OCI-LY7 (cell line): ENCODE data around the gene ARL6IP6.

Source experiments
- EZH2phosphoT487 ChIP-seq: fragments of 200-600 bp; sonication (generic); IDR thresholded peaks from 2 replicates; pipeline ENCODE4 v1.6.1; 2018; ENCODE audit warnings: low read depth, borderline replicate concordance, mild to moderate bottlenecking, mixed run types, antibody characterized with exemption, low read length, moderate library complexity, mixed read lengths
- TF ChIP-seq, protein P1 (sequence below): fragments of 200-600 bp; sonication (generic); conservative IDR thresholded peaks from 2 replicates; pipeline ENCODE4 v1.5.1; 2014; ENCODE audit warnings: mild to moderate bottlenecking, antibody characterized with exemption, low read length, moderate library complexity, mixed read lengths

DNA sequence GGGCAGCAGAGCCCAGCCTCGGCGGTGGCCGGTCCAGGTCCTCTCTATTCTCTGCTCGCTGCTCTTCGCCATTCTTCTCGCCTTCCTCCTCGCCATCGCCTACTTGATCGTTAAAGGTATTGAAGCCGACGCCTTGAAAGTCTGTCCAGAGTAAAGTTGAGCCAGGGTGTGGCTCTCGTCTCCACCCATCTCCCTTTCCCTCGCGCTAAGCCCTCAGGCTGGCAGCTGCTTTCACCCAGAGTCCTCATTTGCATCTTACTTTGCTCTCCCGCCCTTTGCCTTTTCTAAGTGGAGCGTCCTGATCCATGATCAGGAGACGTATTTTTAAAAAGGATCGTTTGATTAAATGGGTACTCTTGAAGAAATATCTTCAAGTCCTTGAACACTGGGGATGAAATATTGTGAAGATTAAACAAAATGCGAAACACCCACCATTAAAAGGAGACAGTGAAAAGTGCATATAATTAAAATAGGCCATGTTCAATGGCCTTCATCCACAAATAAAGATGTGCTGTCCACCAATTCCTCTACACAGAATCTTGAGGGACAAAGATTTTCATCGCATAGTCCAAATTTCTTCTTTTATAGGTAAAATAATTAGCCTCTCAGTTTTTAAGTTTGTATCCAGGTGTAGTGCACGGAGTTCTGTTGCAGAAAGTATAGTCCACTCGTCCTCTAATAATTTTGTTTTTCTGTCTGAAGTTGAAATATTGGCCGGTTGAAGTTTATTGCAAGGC is 657 bp downstream of the ARL6IP6 start:
- TF ChIP-seq, protein P1, sequence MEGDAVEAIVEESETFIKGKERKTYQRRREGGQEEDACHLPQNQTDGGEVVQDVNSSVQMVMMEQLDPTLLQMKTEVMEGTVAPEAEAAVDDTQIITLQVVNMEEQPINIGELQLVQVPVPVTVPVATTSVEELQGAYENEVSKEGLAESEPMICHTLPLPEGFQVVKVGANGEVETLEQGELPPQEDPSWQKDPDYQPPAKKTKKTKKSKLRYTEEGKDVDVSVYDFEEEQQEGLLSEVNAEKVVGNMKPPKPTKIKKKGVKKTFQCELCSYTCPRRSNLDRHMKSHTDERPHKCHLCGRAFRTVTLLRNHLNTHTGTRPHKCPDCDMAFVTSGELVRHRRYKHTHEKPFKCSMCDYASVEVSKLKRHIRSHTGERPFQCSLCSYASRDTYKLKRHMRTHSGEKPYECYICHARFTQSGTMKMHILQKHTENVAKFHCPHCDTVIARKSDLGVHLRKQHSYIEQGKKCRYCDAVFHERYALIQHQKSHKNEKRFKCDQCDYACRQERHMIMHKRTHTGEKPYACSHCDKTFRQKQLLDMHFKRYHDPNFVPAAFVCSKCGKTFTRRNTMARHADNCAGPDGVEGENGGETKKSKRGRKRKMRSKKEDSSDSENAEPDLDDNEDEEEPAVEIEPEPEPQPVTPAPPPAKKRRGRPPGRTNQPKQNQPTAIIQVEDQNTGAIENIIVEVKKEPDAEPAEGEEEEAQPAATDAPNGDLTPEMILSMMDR = no peak
- TF ChIP-seq EZH2phosphoT487 = no peak
